ENCODE data around the gene GGT1. TPM values are rescaled to one million over a fixed set of nuclear protein-coding genes. Genes with fewer than 3 reads are reported as not detected.
"Not testable (repeated sequence)": the region's sequence is repeated elsewhere in the genome, so short reads cannot be mapped to it uniquely, and the experiment has no call there.

The GGT1 gene
- 10 to 100 TPM; 32.4 to 34.9 TPM for total RNA-seq

DNA sequence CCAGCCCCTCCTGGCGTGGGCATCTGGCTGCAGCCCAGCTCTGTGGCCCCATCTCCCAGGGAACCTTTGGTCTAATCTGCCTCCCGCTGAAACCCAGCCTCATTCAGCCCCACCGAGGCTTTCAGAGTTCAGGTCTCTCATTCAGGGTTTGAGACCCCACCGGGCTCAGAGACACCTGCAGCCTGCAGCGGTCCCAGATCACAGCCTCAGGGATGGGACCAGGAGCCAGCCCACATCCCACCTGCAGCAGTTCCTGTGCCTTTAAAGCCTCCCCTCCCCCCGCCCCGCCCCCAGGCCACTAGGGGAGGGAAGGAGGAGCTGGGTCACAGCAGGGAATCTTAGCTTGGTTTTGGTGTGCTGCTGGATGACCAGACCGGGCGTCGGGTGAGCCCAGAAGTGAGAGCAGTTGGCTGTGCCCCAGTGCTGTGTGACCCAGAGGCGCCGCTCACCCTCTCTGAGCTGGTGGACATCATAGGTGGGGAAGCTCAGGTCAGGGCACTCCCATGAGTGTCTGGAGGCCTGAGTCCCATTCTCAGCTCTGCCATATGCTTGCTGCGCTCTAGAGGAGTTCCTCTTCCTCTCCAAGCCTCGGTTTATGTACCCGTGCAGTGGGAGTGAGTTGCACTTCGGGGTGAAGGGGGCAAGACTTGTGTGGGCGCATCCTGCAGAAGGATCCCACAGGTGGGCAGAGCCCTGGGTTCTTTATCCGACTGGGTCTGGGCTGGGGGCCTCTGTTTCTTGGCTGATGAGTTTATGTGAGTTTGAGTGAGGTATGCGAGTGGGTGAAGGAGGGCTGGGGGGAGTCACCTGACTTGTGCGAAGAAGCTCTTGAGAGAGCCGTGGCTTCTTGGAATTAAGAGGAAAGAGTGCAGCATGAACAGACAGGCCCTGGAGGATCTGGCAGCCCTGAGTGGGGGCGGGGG, at the start of gene GGT1:
TSS of gene GGT1 (plus strand) at position 347 of the 923 bp plus-strand sequence. CDS start 7,889 bp downstream, outside the sequence.
- H3K4me3 Mint-ChIP-seq: peak within 1 kb of the TSS; percentile 22
- H3K36me3 Mint-ChIP-seq (ENCODE audit: low read depth); H3K27me3 Mint-ChIP-seq; DNase-seq; CTCF ChIA-PET; H3K9me3 Mint-ChIP-seq (ENCODE audit: low read depth); ATAC-seq: not testable (repeated sequence)
- peaks cover 19% of the 10 kb centered on the region for H3K4me1 Mint-ChIP-seq
- POLR2A ChIA-PET: interaction anchor here (0.5 kb wide), 1 partner anchor 185 kb away, joined by 3 read pairs; no protein-coding TSS in a partner anchor
- peak within 1 kb of the TSS; percentile 85 for H3K27ac Mint-ChIP-seq
- intact Hi-C loops (cut with DNase I, micrococcal nuclease): loop anchor here in 1 of 2 experiments (5.0 kb wide), 1 partner anchor 46 kb away; the partner anchor contains the start of genes GUCD1 and SNRPD3

DNA sequence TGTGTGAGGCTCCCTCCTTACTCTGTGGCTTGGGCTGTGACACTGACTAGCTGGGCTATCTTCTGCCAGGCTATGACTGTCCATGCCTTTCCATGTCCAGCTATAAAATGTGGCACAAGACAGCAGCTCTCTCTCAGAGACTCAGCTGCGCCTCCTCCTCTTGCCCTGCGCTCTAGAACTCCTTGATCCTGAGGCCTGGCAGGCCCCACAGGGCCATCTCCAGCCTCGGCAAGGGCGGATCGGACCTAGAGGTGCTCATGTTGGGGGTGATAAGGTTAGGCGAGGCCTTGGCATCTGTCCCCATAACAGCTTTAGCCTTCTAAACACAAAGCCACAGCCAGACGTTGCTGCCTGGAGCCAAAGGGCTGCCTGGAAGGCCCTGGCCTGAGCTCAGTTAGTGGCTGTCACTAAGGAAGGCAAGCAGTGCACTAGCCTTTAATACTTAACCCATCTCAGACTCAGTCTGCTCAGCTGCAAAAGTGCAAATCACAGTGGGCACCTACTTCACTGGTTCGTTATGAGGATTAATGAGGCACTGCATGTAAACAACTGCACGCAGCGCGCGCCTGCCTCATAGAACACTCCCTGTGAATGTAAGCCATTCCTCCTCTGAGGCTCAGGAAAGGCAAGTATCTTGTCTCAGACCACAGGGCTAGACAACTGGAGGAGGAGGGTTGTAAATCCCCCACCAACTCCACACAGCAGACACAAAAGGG, 49.2 kb upstream of the GGT1 start:
- no peaks in the 10 kb centered on the region for H3K27me3 Mint-ChIP-seq
- intact Hi-C loops (cut with DNase I, micrococcal nuclease): loop anchor here (2.0 to 10.0 kb wide), 3 partner anchors 507 to 767 kb away; partner anchors contain the start of genes MIF (in 1 of the 2) and SMARCB1 (in 1 of the 2)
- H3K36me3 Mint-ChIP-seq (ENCODE audit: low read depth): peaks cover 33% of the 10 kb centered on the region
- peak overlapping the region; percentile 98 for H3K27ac Mint-ChIP-seq
- ChIA-PET POLR2A (interaction anchor here (0.7 to 1.9 kb wide), 3 partner anchors 24 to 127 kb away, joined by 3 to 4 read pairs (median 4); no protein-coding TSS in a partner anchor), CTCF (no interaction called here)
- H3K4me1 Mint-ChIP-seq: peaks cover 42% of the 10 kb centered on the region
- DNase-seq (no peak), ATAC-seq (no peak)
- peak overlapping the region; percentile 95 for H3K4me3 Mint-ChIP-seq
- H3K9me3 Mint-ChIP-seq (ENCODE audit: low read depth): no peaks in the 10 kb centered on the region

DNA sequence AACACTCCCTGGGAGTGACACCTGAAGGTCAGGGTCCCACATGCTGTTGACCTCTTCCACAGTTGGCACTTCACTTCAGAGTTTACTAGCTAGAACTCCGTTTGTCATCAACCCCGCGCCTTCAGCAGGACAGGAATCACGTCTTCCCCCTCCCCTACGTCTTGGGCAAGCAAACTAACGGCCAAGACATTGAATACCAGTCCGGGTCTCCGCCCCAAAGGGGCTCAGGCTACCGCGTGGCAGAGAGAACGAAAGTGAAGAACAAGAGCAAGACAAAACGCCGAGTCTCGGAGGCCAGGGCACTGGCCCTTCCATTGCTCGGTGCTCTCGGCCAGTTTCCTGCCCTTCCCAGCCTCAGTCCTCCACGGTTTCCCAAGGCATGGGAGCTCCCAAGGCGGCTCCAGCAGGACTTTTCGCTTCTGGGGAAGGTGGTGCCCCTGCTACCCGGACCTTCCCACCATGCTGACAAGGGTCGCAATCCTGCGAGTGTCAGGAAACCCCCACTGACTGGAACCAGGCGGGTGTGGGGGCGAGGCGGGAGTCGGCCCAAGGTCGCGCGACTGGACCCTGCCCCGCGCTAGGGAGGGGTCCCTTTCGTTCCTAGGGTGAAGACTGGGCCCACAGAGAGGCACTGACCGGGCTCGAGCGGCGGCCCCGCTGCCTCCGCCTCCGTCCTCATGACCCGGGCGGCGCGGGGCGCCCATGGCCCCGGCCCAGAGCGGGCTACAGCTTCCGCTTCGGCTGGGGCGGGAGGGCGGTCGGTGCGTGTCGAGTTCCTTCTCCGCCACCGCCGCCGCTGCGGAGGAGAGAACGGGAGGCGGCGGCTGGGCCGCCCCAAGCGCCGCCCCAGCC, 48.5 kb upstream of the GGT1 start, which contains the start of gene GUCD1:
TSS of gene GUCD1 (minus strand) at position 826 of the 852 bp plus-strand sequence. CDS start at position 679, 147 bp downstream.
- peaks cover 50% of the 10 kb centered on the region for H3K4me1 Mint-ChIP-seq
- intact Hi-C loops (cut with DNase I, micrococcal nuclease): loop anchor here (1.0 to 10.0 kb wide), 16 partner anchors 29 to 768 kb away; partner anchors contain the start of genes MIF (in 2 of the 2), CABIN1 (in 1 of the 2), GGT1 (in 1 of the 2) and SGSM1 (in 1 of the 2)

DNA sequence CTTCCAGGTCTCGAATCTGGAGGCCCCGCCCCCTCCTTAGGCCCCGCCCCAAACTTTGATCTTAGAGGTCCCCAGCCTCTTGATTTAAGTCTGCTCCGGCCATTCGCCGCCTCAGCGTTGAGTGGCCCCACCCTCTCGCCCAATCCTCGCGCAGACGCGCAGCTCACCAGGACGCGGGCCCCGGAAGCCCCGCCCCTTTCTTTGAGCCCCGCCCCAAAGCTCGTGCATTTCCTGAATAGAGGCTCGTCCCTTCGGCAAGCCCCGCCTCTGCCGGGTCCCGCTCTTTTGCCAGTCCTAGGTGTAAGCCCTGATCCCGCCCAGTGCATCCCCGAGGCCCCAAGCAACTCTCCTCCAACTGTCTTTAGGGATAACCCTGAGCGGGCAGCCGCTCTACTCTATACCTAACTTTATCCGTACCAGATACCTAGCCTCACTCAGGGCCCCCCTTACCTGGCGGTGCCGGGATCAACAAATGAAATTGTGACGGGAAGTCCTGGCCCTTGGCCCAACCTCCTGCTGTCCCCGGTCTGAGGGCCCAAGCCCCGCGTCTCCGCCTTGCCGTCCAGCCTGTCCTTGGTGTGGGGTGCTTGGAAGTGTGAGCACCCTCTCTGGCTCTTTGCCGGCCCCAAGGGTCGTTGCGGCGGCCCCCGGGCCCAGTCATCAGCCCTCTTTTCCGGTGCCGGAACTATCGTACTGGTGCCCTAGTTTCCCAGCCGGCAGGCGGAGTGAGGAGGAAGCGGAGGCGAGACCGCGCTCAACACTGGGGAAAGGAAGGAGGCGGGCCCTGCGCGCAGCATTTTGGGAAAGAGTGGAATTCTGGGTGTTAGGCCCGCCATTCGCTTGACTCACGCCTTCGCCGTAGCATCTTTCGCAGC, 47.6 kb upstream of the GGT1 start, which contains the start of gene SNRPD3:
TSS of gene SNRPD3 (plus strand) at position 835 of the 875 bp plus-strand sequence. CDS start 1,676 bp downstream, outside the sequence.
- H3K36me3 Mint-ChIP-seq (ENCODE audit: low read depth): peaks cover 41% of the 10 kb centered on the region

More for the DNA sequence above, 48.5 kb upstream of the GGT1 start, which contains the start of gene GUCD1:
- Mint-ChIP-seq H3K4me3 (peak within 1 kb of the TSS; percentile 95), H3K9me3 (ENCODE audit: low read depth) (no peaks in the 10 kb centered on the region), H3K36me3 (ENCODE audit: low read depth) (peaks cover 40% of the 10 kb centered on the region), H3K27me3 (no peaks in the 10 kb centered on the region), H3K27ac (peak within 1 kb of the TSS; percentile 99)
- ChIA-PET CTCF (no interaction called here), POLR2A (interaction anchor here (0.5 to 1.9 kb wide), 7 partner anchors 10 to 1317 kb away, joined by 3 to 6 read pairs (median 3); no protein-coding TSS in a partner anchor)
- DNase-seq (peak; percentile 53), ATAC-seq (no peak)

DNA sequence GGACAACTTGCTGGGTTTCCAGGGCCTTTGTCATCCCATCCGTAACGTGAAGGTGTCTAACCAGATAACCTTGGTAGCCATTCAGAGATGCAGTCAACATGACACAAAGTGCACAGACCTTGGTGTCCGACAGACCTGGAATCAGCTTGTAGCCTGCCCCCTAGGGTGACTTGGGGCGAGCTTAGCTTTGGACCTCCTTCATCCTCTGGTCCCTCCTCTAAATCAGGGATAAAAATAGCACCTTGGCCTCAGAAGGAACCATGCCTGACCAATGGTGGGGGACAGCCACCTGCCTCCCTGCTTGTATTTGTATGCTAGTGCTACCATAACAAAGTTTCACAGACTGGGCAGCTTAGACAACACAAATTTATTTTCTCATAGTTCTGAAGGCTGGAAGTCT, 43.5 kb upstream of the GGT1 start:
- Mint-ChIP-seq H3K9me3 (ENCODE audit: low read depth) (no peaks in the 10 kb centered on the region), H3K27ac (no peak overlapping the region), H3K27me3 (no peaks in the 10 kb centered on the region), H3K4me1 (peaks cover 53% of the 10 kb centered on the region), H3K36me3 (ENCODE audit: low read depth) (peaks cover 57% of the 10 kb centered on the region), H3K4me3 (no peak overlapping the region)
- no peak for ATAC-seq
- no peak for DNase-seq
- ChIA-PET CTCF (interaction anchor here (0.8 kb wide), 1 partner anchor 28 kb away, joined by 3 read pairs; no protein-coding TSS in a partner anchor), POLR2A (no interaction called here)
- intact Hi-C loops (cut with DNase I, micrococcal nuclease): loop anchor here (5.0 to 10.0 kb wide), 3 partner anchors 43 to 702 kb away; partner anchors contain the start of genes GGT1 (in 1 of the 2), MIF (in 1 of the 2) and SLC2A11 (in 1 of the 2)

More for the DNA sequence above, 47.6 kb upstream of the GGT1 start, which contains the start of gene SNRPD3:
- Mint-ChIP-seq H3K4me3 (peak within 1 kb of the TSS; percentile 95), H3K27me3 (no peaks in the 10 kb centered on the region), H3K4me1 (peaks cover 53% of the 10 kb centered on the region), H3K27ac (peak within 1 kb of the TSS; percentile 99), H3K9me3 (ENCODE audit: low read depth) (no peaks in the 10 kb centered on the region)
- DNase-seq (peak; percentile 100), ATAC-seq (peak; percentile 91)
- POLR2A ChIA-PET: interaction anchor here (0.5 to 1.9 kb wide), 8 partner anchors 11 to 642 kb away, joined by 3 to 6 read pairs (median 4); no protein-coding TSS in a partner anchor
- CTCF ChIA-PET: interaction anchor here (0.7 kb wide), 1 partner anchor 13 kb away, joined by 4 read pairs; no protein-coding TSS in a partner anchor
- intact Hi-C loops (cut with DNase I, micrococcal nuclease): loop anchor here (1.0 to 10.0 kb wide), 16 partner anchors 30 to 769 kb away; partner anchors contain the start of genes MIF (in 2 of the 2), CABIN1 (in 1 of the 2), GGT1 (in 1 of the 2) and SGSM1 (in 1 of the 2)

DNA sequence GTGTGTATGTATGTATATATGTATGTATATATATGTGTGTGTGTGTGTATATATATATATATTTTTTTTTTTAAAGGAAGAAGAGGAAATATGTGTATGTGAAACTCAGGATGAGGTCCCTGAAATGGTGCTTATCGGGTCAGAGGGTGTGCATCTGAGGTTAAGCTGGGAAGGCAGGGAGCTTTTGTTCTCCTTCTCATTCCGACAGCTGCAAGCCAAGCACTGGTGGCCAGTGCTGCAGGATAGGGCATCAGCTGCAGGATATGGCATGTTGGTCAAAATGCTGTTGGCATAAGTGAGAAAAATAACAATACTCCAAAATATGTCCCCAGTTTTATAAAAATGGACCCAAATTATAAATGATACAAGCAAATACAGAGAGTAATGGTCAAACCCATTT, 39.7 kb upstream of the GGT1 start:
- DNase-seq (no peak), ATAC-seq (no peak)
- H3K27me3 Mint-ChIP-seq: no peaks in the 10 kb centered on the region
- ChIA-PET POLR2A (interaction anchor here (0.6 kb wide), 1 partner anchor 33 kb away, joined by 5 read pairs; no protein-coding TSS in a partner anchor), CTCF (interaction anchor here (0.9 kb wide), 1 partner anchor 24 kb away, joined by 4 read pairs; no protein-coding TSS in a partner anchor)
- no peak overlapping the region for H3K27ac Mint-ChIP-seq
- peaks cover 44% of the 10 kb centered on the region for H3K36me3 Mint-ChIP-seq (ENCODE audit: low read depth)
- H3K9me3 Mint-ChIP-seq (ENCODE audit: low read depth): no peaks in the 10 kb centered on the region
- intact Hi-C loops (cut with DNase I, micrococcal nuclease): no loop called here
- H3K4me3 Mint-ChIP-seq: no peak overlapping the region
- H3K4me1 Mint-ChIP-seq: peaks cover 51% of the 10 kb centered on the region

DNA sequence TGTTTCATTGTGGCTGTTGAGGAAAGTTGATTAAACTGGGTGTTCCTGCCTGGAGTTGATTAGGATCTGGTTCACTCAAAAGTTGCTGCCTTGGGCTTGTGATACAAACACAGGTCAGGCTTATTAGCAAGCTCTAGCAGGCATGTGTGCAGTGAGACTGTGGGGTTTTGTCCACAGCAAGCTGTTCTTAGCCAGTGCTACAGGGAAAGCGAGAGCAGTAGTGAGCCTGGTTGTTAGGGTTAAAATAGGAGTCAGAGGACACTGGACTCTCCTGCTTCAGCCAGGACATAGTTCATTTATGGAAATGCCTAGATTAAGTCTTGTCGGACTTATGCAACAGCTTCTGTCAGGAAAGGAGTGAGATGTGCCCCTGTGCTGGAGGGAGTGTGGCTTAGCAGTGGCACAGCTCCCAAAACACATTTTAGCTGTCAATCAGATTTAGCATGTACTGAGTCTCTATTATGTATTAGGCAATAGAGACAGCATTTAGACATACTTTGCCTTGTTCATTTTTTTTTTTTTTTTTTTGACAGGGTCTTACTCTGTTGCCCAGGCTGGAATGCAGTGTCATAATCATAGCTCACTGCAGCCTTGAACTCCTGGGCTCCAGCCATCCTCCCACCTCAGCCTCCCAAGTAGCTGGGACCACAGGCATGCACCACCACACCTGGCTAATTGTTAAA, 38.5 kb upstream of the GGT1 start:
- DNase-seq (no peak), ATAC-seq (no peak)
- ChIA-PET CTCF (interaction anchor here (0.9 kb wide), 1 partner anchor 25 kb away, joined by 4 read pairs; no protein-coding TSS in a partner anchor), POLR2A (no interaction called here)
- Mint-ChIP-seq H3K27ac (peak overlapping the region; percentile 37), H3K4me3 (no peak overlapping the region), H3K9me3 (ENCODE audit: low read depth) (no peaks in the 10 kb centered on the region), H3K4me1 (peaks cover 38% of the 10 kb centered on the region), H3K36me3 (ENCODE audit: low read depth) (peaks cover 39% of the 10 kb centered on the region), H3K27me3 (no peaks in the 10 kb centered on the region)
- intact Hi-C loops (cut with DNase I, micrococcal nuclease): no loop called here

DNA sequence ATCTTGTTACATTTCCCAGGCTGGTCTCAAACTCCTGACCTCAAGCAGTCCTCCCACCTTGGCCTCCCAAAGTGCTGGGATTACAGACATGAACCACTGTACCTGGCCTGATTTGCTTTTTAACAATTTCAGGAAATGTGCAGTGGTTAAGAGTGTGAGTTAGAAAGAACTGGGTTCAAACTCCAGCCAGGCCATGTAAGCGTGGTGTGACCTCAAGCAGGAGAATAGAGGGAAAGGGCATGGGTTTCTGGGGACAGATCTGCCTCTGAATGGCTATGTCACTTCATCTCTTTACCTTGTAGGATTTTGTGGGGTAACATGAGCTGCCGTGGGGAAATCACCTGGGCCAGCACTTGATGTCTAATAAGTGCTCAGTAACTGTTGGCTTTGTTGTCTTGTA, 37.9 kb upstream of the GGT1 start:
- intact Hi-C loops (cut with DNase I, micrococcal nuclease): no loop called here
- no peak overlapping the region for H3K4me3 Mint-ChIP-seq
- CTCF ChIA-PET: no interaction called here
- H3K27ac Mint-ChIP-seq: peak overlapping the region; percentile 63
- ATAC-seq (no peak), DNase-seq (no peak)
- peaks cover 34% of the 10 kb centered on the region for H3K4me1 Mint-ChIP-seq
- H3K27me3 Mint-ChIP-seq: no peaks in the 10 kb centered on the region
- POLR2A ChIA-PET: no interaction called here
- H3K9me3 Mint-ChIP-seq (ENCODE audit: low read depth): no peaks in the 10 kb centered on the region
- peaks cover 41% of the 10 kb centered on the region for H3K36me3 Mint-ChIP-seq (ENCODE audit: low read depth)

DNA sequence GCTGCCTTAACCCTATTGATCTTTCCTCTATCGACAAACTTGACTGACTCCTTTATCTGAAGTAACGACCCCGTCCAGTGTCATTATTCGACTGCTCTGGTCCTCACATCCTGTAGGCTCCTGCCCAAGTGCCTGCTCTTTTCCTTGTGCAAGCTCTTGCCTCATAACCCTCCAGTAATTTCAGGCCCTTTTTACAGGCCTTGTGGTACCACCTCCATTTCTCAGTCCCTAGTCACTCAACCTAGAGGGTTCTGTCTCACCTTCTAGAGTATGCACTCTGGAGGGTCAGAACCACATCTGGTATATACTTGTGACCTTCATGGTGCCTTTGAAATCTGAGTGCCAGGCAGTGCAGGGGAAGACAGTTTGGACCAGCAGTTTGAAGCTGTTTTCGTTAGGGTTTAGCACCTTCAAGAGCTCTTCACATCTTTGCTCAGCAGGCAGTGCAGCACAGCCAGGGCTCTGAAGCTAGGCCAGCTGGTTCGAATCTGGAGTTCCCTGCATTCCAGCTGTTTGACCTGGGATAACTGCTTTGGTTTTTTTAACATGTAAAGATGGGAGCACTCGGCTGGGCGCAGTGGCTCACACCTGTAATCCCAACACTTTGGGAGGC, 36.0 kb upstream of the GGT1 start:
- ChIA-PET POLR2A (no interaction called here), CTCF (no interaction called here)
- Mint-ChIP-seq H3K4me1 (peaks cover 27% of the 10 kb centered on the region), H3K9me3 (ENCODE audit: low read depth) (no peaks in the 10 kb centered on the region), H3K4me3 (no peak overlapping the region), H3K36me3 (ENCODE audit: low read depth) (peaks cover 43% of the 10 kb centered on the region), H3K27me3 (no peaks in the 10 kb centered on the region), H3K27ac (peak overlapping the region; percentile 43)
- intact Hi-C loops (cut with DNase I, micrococcal nuclease): no loop called here
- DNase-seq (no peak), ATAC-seq (no peak)
